WTC11 (cell line): ENCODE measurements around the gene PTPRN2. TPM values are rescaled to one million over a fixed set of nuclear protein-coding genes. Genes with fewer than 3 reads are reported as not detected.

Experiments used
- ATAC-seq: fragments of 200-7000 bp; cut with Tn5 transposase; 2 replicates; pipeline ENCODE4 v1.10.0; 2021; ENCODE audit warnings: mild to moderate bottlenecking, moderate library complexity
- CTCF ChIA-PET: fragments of 300-600 bp; sonication (Branson Sonifier 250); formaldehyde crosslinking; loops from one replicate; lab custom pipeline; 2021; ENCODE audit warnings: antibody characterized with exemption; lab: Charles Lee
- POLR2A ChIA-PET: fragments of 350-600 bp; sonication (Branson Sonifier 250); formaldehyde crosslinking; loops from one replicate; lab custom pipeline; 2021; ENCODE audit warnings: antibody characterized with exemption; lab: Charles Lee
- DNase-seq: peaks from one replicate; pipeline ENCODE4 v3.0.0; 2021; ENCODE audit warnings: low spot score
- H3K27ac Mint-ChIP-seq: 2 replicates; pipeline ENCODE4 v1.8.0; 2021; ENCODE audit warnings: mixed read lengths
- H3K27me3 Mint-ChIP-seq: 2 replicates; pipeline ENCODE4 v1.8.0; 2021; ENCODE audit warnings: low read depth, mild to moderate bottlenecking, moderate library complexity, mixed read lengths
- H3K36me3 Mint-ChIP-seq: 2 replicates; pipeline ENCODE4 v1.8.0; 2021; ENCODE audit warnings: mixed read lengths
- H3K4me1 Mint-ChIP-seq: 2 replicates; pipeline ENCODE4 v1.8.0; 2022; ENCODE audit warnings: mixed read lengths
- H3K4me3 Mint-ChIP-seq: 2 replicates; pipeline ENCODE4 v1.8.0; 2021; ENCODE audit warnings: mild to moderate bottlenecking, moderate library complexity, mixed read lengths
- H3K9me3 Mint-ChIP-seq: 2 replicates; pipeline ENCODE4 v1.8.0; 2021; ENCODE audit warnings: mixed read lengths
- ATF2 ChIP-seq: sonication (generic); formaldehyde crosslinking; IDR thresholded peaks from 2 replicates; pipeline ENCODE4 v1.8.1; 2022; ENCODE audit warnings: low read depth, missing genetic modification reagents, borderline replicate concordance
- CBFB ChIP-seq: sonication (generic); formaldehyde crosslinking; IDR thresholded peaks from 2 replicates; pipeline ENCODE4 v1.8.1; 2022; ENCODE audit warnings: mild to moderate bottlenecking, low read depth, missing genetic modification reagents
- CREB1 ChIP-seq: sonication (generic); formaldehyde crosslinking; IDR thresholded peaks from 2 replicates; pipeline ENCODE4 v1.8.0; 2023; ENCODE audit warnings: mild to moderate bottlenecking, missing genetic modification reagents
- CREM ChIP-seq: sonication (generic); formaldehyde crosslinking; IDR thresholded peaks from 2 replicates; pipeline ENCODE4 v1.8.1; 2022; ENCODE audit warnings: mild to moderate bottlenecking, missing genetic modification reagents, moderate library complexity
- EMX1 ChIP-seq: fragments of 250-450 bp; sonication (Bioruptor Pico); IDR thresholded peaks from 2 replicates; pipeline ENCODE4 v1.8.0; 2021; ENCODE audit warnings: mild to moderate bottlenecking
- ERG ChIP-seq: fragments of 250-450 bp; sonication (Bioruptor Pico); IDR thresholded peaks from 2 replicates; pipeline ENCODE4 v1.8.0; 2021; ENCODE audit warnings: mild to moderate bottlenecking
- ESRRA ChIP-seq: sonication (generic); formaldehyde crosslinking; IDR thresholded peaks from 2 replicates; pipeline ENCODE4 v1.8.1; 2022; ENCODE audit warnings: mild to moderate bottlenecking, missing genetic modification reagents, borderline replicate concordance
- GABPB1 ChIP-seq: sonication (generic); formaldehyde crosslinking; IDR thresholded peaks from 2 replicates; pipeline ENCODE4 v1.8.1; 2023; ENCODE audit warnings: mild to moderate bottlenecking, missing genetic modification reagents
- GRHL2 ChIP-seq: fragments of 250-450 bp; sonication (Bioruptor Pico); IDR thresholded peaks from 2 replicates; pipeline ENCODE4 v1.8.0; 2022; ENCODE audit warnings: mild to moderate bottlenecking, moderate library complexity; ENCODE audit not compliant: insufficient replicate concordance, severe bottlenecking
- GTF2I ChIP-seq: fragments of 250-450 bp; sonication (Bioruptor Pico); conservative IDR thresholded peaks from 2 replicates; pipeline ENCODE4 v1.4.0; 2021; ENCODE audit warnings: mild to moderate bottlenecking
- JAZF1 ChIP-seq: fragments of 250-450 bp; sonication (Bioruptor Pico); IDR thresholded peaks from 2 replicates; pipeline ENCODE4 v1.9.0; 2021; ENCODE audit warnings: moderate library complexity, mild to moderate bottlenecking, inconsistent platforms
- JUN ChIP-seq: sonication (generic); formaldehyde crosslinking; IDR thresholded peaks from 2 replicates; pipeline ENCODE4 v1.8.0; 2023; ENCODE audit warnings: mild to moderate bottlenecking, missing genetic modification reagents
- NFE2L1 ChIP-seq: sonication (generic); formaldehyde crosslinking; IDR thresholded peaks from 2 replicates; pipeline ENCODE4 v1.8.1; 2023; ENCODE audit warnings: missing genetic modification reagents
- NFYB ChIP-seq: sonication (generic); formaldehyde crosslinking; conservative IDR thresholded peaks from 2 replicates; pipeline ENCODE4 v1.8.0; 2022; ENCODE audit warnings: low read depth, missing genetic modification reagents
- NR3C1 ChIP-seq: sonication (generic); formaldehyde crosslinking; conservative IDR thresholded peaks from 2 replicates; pipeline ENCODE4 v1.8.1; 2023; ENCODE audit warnings: low read depth, mild to moderate bottlenecking, missing genetic modification reagents
- OVOL2 ChIP-seq: fragments of 250-450 bp; sonication (Bioruptor Pico); IDR thresholded peaks from 2 replicates; pipeline ENCODE4 v1.9.0; 2021; ENCODE audit warnings: mild to moderate bottlenecking, borderline replicate concordance
- RORB ChIP-seq: fragments of 250-450 bp; sonication (Bioruptor Pico); IDR thresholded peaks from 2 replicates; pipeline ENCODE4 v1.9.0; 2021; ENCODE audit warnings: mild to moderate bottlenecking
- SOX15 ChIP-seq: fragments of 250-450 bp; sonication (Bioruptor Pico); IDR thresholded peaks from 2 replicates; pipeline ENCODE4 v1.9.0; 2021; ENCODE audit warnings: mild to moderate bottlenecking
- STAT6 ChIP-seq: sonication (generic); formaldehyde crosslinking; conservative IDR thresholded peaks from 2 replicates; pipeline ENCODE4 v1.8.1; 2023; ENCODE audit warnings: mild to moderate bottlenecking, low read depth, missing genetic modification reagents, moderate library complexity
- TEAD4 ChIP-seq: sonication (generic); formaldehyde crosslinking; IDR thresholded peaks from 2 replicates; pipeline ENCODE4 v1.8.0; 2022; ENCODE audit warnings: mild to moderate bottlenecking, missing genetic modification reagents
- ZNF138 ChIP-seq: sonication (generic); formaldehyde crosslinking; conservative IDR thresholded peaks from 2 replicates; pipeline ENCODE4 v1.8.1; 2022; ENCODE audit warnings: mild to moderate bottlenecking, moderate library complexity, missing genetic modification reagents
- ZNF219 ChIP-seq: sonication (generic); formaldehyde crosslinking; IDR thresholded peaks from 2 replicates; pipeline ENCODE4 v1.8.0; 2023; ENCODE audit warnings: missing genetic modification reagents, mild to moderate bottlenecking, borderline replicate concordance
- ZNF232 ChIP-seq: sonication (generic); formaldehyde crosslinking; IDR thresholded peaks from 2 replicates; pipeline ENCODE4 v1.8.0; 2022; ENCODE audit warnings: mild to moderate bottlenecking, missing genetic modification reagents
- ZNF416 ChIP-seq: fragments of 250-450 bp; sonication (Bioruptor Pico); IDR thresholded peaks from 2 replicates; pipeline ENCODE4 v1.9.0; 2021; ENCODE audit warnings: mild to moderate bottlenecking, inconsistent platforms
- ZNF423 ChIP-seq: fragments of 250-450 bp; sonication (Bioruptor Pico); IDR thresholded peaks from 2 replicates; pipeline ENCODE4 v2.1.2; 2022; ENCODE audit warnings: mild to moderate bottlenecking, moderate library complexity
- ZNF671 ChIP-seq: fragments of 250-450 bp; sonication (Bioruptor Pico); IDR thresholded peaks from 2 replicates; pipeline ENCODE4 v1.8.0; 2021; ENCODE audit warnings: mild to moderate bottlenecking
- total RNA-seq: library from RNA; stranded (reverse); gene quantifications from 3 replicates; pipeline ENCODE4 v1.2.3, GENCODE V29; 2021
- TF ChIP-seq, protein P1 (sequence below): fragments of 250-450 bp; sonication (Bioruptor Pico); IDR thresholded peaks from 2 replicates; pipeline ENCODE4 v1.9.0; 2021; ENCODE audit warnings: mild to moderate bottlenecking
- TF ChIP-seq, protein P2 (sequence below): sonication (generic); formaldehyde crosslinking; IDR thresholded peaks from 2 replicates; pipeline ENCODE4 v1.8.1; 2023; ENCODE audit warnings: mild to moderate bottlenecking, missing genetic modification reagents, moderate library complexity
- TF ChIP-seq, protein P3 (sequence below): sonication (generic); formaldehyde crosslinking; IDR thresholded peaks from 2 replicates; pipeline ENCODE4 v1.8.1; 2023; ENCODE audit warnings: mild to moderate bottlenecking, moderate library complexity, missing genetic modification reagents

Gene PTPRN2
- total RNA-seq, 1 experiment from 2014 or later: 4.7 TPM

DNA sequence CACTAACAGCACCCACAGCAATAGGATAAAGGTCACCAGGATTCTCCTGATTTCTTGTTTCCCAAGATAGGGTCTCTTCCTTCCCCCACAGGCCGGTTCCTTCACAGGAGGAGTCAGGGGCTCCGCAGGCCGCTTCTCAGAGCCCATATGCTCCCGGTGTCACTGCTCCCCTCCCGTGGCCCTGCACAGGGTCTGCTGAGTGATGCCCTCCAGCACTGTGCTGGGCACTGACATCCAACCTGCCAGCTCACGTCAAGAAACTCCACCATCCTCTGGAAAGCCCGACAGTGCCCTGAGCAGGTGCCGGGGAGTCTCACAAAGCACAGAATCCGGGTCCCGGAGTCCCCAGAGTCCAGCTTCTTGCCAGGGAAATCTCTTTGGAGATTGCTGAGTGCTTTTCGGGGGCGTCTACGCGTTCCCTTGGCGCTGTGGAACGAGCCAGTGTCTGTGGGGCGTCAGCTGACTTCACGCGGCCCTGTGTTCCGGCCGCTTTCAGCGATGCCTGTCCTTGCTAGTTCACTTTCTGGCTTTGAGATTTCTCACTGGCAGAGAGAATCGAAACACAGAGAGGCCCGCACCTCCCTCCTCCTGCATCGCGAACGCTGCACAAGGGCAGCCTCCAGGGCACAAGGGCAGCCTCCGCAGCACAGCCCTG is 683.3 kb downstream of the PTPRN2 start:
- Mint-ChIP-seq H3K4me1 (peaks cover 22% of the 10 kb centered on the region), H3K9me3 (peaks cover 39% of the 10 kb centered on the region), H3K27ac (no peak overlapping the region), H3K36me3 (peaks cover 36% of the 10 kb centered on the region), H3K27me3 (no peaks in the 10 kb centered on the region; the same call in 1 of the 2 replicates), H3K4me3 (no peak overlapping the region)
- TF ChIP-seq CBFB (CRISPR knock-in tag) (no peak), RORB (no peak), ZNF671 (CRISPR knock-in tag) (no peak), ATF2 (CRISPR knock-in tag) (no peak), GRHL2 (CRISPR knock-in tag) (no peak), JUN (CRISPR knock-in tag) (no peak), OVOL2 (no peak), TEAD4 (CRISPR knock-in tag) (no peak), CREM (CRISPR knock-in tag) (no peak), NR3C1 (CRISPR knock-in tag) (no peak), ESRRA (CRISPR knock-in tag) (no peak)
- TF ChIP-seq, protein P1, sequence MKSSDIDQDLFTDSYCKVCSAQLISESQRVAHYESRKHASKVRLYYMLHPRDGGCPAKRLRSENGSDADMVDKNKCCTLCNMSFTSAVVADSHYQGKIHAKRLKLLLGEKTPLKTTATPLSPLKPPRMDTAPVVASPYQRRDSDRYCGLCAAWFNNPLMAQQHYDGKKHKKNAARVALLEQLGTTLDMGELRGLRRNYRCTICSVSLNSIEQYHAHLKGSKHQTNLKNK: no peak
- TF ChIP-seq, protein P2, sequence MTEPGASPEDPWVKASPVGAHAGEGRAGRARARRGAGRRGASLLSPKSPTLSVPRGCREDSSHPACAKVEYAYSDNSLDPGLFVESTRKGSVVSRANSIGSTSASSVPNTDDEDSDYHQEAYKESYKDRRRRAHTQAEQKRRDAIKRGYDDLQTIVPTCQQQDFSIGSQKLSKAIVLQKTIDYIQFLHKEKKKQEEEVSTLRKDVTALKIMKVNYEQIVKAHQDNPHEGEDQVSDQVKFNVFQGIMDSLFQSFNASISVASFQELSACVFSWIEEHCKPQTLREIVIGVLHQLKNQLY (CRISPR knock-in tag): no peak
- ATAC-seq (no peak), DNase-seq (no peak)
- ChIA-PET POLR2A (no interaction called here), CTCF (no interaction called here)

GRCh38 chr7:157903710-157904109 is 683.9 kb downstream of the PTPRN2 start:
- Mint-ChIP-seq H3K36me3 (peaks cover 37% of the 10 kb centered on the region), H3K4me3 (no peak overlapping the region), H3K9me3 (peaks cover 44% of the 10 kb centered on the region), H3K27me3 (no peaks in the 10 kb centered on the region; the same call in 1 of the 2 replicates), H3K27ac (no peak overlapping the region), H3K4me1 (peaks cover 26% of the 10 kb centered on the region)
- ChIA-PET CTCF (no interaction called here), POLR2A (no interaction called here)
- no peak for ATAC-seq
- TF ChIP-seq EMX1 (CRISPR knock-in tag) (no peak), GTF2I (CRISPR knock-in tag) (no peak), ZNF423 (CRISPR knock-in tag) (no peak), CREB1 (CRISPR knock-in tag) (no peak), OVOL2 (no peak), GABPB1 (CRISPR knock-in tag) (no peak), ZNF416 (CRISPR knock-in tag) (no peak), NFE2L1 (CRISPR knock-in tag) (no peak), JAZF1 (CRISPR knock-in tag) (no peak), ERG (CRISPR knock-in tag) (no peak), NFYB (CRISPR knock-in tag) (no peak), STAT6 (no peak), ZNF232 (CRISPR knock-in tag) (no peak), ZNF138 (CRISPR knock-in tag) (no peak), JUN (CRISPR knock-in tag) (no peak), SOX15 (no peak), ZNF219 (no peak)
- TF ChIP-seq, protein P3, sequence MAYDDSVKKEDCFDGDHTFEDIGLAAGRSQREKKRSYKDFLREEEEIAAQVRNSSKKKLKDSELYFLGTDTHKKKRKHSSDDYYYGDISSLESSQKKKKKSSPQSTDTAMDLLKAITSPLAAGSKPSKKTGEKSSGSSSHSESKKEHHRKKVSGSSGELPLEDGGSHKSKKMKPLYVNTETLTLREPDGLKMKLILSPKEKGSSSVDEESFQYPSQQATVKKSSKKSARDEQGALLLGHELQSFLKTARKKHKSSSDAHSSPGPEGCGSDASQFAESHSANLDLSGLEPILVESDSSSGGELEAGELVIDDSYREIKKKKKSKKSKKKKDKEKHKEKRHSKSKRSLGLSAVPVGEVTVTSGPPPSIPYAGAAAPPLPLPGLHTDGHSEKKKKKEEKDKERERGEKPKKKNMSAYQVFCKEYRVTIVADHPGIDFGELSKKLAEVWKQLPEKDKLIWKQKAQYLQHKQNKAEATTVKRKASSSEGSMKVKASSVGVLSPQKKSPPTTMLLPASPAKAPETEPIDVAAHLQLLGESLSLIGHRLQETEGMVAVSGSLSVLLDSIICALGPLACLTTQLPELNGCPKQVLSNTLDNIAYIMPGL (CRISPR knock-in tag): no peak
- TF ChIP-seq, protein P1: no peak
- DNase-seq: no peak
